ENCODE results near the gene IGLL1.

DNA sequence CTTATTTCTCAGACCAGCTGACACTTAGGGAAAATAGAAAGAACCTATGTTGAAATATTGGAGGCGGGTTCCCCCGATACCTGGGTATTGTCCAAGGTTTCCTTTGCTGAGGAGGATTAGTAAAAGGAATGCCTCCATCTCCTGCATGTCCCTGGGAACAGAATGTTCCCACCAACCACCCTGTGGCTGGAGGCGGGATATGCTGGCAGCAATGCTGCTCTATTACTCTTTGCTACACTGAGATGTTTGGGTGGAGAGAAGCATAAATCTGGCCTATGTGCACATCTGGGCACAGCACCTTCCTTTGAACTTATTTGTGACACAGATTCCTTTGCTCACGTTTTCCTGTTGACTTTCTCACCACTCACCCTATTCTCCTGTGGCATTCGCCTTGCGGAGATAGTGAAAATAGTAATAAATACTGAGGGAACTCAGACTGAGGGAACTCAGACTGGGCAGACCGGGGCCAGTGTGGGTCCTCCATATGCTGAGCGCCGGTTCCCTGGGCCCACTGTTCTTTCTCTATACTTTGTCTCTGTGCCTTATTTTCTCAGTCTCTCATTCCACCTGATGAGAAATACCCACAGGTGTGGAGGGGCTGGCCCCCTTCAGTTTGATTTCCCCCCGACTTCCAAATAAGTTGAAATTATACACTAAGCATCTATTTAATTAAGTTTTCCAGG is 32.1 kb downstream of the IGLL1 start:
- TF ChIP-seq, protein P1, sequence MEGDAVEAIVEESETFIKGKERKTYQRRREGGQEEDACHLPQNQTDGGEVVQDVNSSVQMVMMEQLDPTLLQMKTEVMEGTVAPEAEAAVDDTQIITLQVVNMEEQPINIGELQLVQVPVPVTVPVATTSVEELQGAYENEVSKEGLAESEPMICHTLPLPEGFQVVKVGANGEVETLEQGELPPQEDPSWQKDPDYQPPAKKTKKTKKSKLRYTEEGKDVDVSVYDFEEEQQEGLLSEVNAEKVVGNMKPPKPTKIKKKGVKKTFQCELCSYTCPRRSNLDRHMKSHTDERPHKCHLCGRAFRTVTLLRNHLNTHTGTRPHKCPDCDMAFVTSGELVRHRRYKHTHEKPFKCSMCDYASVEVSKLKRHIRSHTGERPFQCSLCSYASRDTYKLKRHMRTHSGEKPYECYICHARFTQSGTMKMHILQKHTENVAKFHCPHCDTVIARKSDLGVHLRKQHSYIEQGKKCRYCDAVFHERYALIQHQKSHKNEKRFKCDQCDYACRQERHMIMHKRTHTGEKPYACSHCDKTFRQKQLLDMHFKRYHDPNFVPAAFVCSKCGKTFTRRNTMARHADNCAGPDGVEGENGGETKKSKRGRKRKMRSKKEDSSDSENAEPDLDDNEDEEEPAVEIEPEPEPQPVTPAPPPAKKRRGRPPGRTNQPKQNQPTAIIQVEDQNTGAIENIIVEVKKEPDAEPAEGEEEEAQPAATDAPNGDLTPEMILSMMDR (IDR thresholded peaks at IDR 0.05; ENCODE audit: low read length): no peak
- TF ChIP-seq EZH2 (IDR thresholded peaks at IDR 0.05; ENCODE audit: borderline replicate concordance, low read length): no peak

Data from OCI-LY1 (cell line).